AG09309 (cell line): ENCODE results near the gene SCAF8.
"Not testable (repeated sequence)": the region's sequence is repeated elsewhere in the genome, so short reads cannot be mapped to it uniquely, and the experiment has no call there.

Source experiments
- DNase-seq: peaks from one replicate; pipeline ENCODE4 v3.0.0-alpha.2; 2010; ENCODE audit warnings: low read depth
- H3K4me3 ChIP-seq: 2 replicates; pipeline ENCODE4 v1.5.1; 2011; ENCODE audit warnings: mild to moderate bottlenecking, low read depth, low read length, moderate library complexity; ENCODE audit not compliant: control insufficient read depth
- TF ChIP-seq, protein P1 (sequence below): IDR thresholded peaks from 2 replicates; pipeline ENCODE4 v1.5.1; 2011; ENCODE audit warnings: mild to moderate bottlenecking, low read depth, low read length, inconsistent platforms; ENCODE audit not compliant: insufficient read depth, control insufficient read depth; ENCODE audit errors: missing control alignments

The SCAF8 gene

DNA sequence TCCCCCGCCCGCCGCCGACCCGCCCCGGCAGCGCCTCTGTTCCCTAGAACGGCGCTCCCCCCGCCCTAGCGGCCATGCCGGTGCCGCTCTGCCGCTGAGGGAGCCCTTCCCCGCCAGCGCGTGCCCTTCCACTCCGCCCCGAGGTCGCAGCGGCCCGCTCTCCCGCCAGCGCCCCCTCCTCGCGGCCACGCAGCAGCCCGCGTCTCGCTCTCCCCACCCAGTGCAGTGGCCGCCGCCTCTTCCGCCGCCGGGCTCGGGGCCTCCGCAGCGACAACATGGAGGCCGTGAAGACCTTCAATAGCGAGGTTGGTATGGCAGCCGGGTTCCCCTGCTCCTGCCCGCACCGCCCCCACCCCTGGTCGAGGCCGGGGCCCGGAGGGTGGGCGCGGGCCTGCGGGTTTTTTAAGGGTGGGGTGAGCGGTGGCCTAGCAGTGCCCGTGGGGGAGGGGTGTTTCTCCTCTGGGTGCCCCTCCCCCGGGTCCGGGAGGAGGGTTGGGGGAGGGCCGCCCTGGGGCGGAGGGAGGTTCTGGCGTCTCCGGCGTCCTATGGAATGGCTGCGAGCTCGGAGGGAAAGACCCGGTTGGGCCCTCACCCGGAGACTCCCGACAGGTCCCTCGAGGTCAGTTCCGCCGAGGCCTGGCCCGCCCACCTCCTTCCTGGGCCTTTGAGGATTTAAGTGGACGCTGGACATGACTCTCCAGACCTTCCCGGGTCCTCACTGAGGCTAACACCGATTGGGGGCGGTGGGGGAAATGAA lies 588 bp downstream of the SCAF8 start:
- TF ChIP-seq, protein P1, sequence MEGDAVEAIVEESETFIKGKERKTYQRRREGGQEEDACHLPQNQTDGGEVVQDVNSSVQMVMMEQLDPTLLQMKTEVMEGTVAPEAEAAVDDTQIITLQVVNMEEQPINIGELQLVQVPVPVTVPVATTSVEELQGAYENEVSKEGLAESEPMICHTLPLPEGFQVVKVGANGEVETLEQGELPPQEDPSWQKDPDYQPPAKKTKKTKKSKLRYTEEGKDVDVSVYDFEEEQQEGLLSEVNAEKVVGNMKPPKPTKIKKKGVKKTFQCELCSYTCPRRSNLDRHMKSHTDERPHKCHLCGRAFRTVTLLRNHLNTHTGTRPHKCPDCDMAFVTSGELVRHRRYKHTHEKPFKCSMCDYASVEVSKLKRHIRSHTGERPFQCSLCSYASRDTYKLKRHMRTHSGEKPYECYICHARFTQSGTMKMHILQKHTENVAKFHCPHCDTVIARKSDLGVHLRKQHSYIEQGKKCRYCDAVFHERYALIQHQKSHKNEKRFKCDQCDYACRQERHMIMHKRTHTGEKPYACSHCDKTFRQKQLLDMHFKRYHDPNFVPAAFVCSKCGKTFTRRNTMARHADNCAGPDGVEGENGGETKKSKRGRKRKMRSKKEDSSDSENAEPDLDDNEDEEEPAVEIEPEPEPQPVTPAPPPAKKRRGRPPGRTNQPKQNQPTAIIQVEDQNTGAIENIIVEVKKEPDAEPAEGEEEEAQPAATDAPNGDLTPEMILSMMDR: no peak
- DNase-seq: peak; percentile 80

DNA sequence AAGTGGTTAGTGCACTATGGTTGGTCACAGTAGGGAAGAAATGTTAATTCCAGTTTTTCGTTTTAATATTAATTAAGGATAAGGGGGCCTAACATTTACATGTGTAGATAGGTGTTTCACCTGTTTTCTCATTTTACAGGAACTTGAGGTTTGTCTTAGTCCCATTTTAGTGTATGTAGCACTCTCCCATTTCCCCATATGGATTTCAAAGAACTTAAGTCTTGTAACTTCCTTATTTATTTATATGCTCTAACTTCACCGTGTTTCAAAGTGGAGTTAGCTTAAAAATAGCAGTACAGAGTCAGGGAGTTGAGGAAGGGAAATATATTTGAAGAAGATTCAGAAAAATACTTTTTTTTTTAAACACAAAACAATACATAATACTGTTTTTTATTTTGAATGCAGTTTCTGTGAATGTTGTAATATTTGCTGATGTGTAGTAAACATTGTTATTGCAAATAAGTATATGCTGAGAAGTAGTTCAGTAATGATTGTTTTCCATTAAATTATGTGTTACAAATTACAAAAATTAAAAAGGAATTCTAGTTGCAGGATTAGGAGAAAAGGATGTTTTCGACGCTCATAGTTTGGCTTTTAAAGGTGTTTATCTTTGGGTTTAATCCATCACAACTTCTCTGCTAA lies 3.5 kb downstream of the SCAF8 start:
- TF ChIP-seq, protein P1: no peak
- no peak for DNase-seq
- no peak overlapping the region for H3K4me3 ChIP-seq

More for the DNA sequence above, 588 bp downstream of the SCAF8 start:
- peak overlapping the region; percentile 92 for H3K4me3 ChIP-seq

DNA sequence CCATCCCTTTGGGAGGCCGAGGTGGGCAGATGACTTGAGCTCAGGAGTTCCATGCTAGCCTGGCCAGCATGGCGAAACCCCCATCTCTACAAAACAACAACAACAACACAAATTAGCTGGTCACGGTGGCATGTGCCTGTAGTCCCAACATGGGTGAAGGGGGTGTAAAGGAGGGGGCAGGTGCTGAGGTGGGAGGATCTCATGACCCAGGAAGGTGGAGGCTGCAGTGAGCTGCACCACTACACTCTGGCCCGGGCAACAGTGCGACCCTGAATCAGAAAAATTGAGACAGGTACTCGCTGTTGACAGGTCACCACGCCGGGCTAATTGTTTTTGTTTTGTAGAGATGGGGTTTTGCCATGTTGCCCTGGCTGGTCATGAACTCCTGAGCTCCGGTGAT lies 4.2 kb downstream of the SCAF8 start:
- H3K4me3 ChIP-seq: no peak overlapping the region
- TF ChIP-seq, protein P1: no peak
- DNase-seq: no peak

DNA sequence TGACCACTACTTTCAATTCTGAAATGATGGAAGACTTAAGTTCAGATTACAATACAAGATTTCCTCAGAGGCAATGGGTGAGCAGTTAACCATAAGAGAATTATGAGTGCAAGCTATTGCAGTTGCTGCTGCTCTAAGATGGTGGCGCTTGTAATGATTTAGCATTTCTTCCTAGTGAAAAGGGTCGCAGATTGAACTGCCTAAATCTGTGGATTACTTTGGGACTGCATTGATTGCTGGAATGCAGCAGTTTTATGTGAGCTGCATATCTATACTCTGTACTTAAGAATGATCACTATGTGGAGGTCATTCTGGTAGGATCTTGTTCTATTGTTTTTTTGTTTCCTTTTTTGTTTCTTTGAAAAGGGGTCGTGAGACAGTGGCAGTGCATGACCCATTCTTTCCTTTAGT lies 5.3 kb downstream of the SCAF8 start:
- TF ChIP-seq, protein P1: no peak
- H3K4me3 ChIP-seq: no peak overlapping the region
- DNase-seq: no peak

DNA sequence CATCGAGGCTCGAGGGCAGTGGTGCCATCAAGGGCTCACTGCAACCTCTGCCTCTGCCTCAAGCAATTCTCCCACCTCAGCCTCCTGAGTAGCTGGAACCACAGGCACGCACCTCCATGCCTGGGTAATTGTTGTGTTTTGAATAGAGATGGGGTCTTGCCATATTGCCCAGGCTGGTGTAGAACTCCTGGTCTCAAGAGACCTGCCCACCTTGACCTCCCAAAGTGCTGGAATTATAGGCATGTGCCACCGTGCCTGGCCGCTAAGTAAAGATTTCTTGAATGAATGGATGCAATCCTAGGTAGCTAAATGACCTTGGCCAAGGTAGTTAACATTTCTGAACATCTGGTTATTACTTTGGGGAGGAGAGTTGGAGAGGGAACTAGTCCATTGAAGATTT lies 7.4 kb downstream of the SCAF8 start:
- TF ChIP-seq, protein P1: no peak
- DNase-seq: no peak

DNA sequence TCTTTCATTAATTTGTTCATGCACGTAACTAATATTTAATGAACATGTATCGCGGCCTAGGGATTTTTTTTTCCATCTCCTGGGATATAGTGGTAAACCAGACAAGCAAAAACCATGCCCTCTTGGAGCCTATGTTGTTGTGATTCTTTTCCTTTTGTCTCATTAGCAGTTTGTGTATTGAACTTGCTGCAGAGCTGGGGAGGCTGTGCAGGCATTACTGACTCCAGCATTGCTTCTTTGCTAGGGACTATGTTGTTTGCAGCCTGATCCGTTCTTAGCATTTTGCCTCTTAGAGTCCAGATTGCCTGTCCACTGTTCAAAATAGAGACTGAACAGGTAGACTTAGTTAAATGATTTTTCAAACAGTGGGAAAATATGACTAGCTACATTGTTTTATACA lies 9.7 kb downstream of the SCAF8 start:
- no peak for DNase-seq
- TF ChIP-seq, protein P1: no peak
- H3K4me3 ChIP-seq: no peak overlapping the region

More for the DNA sequence above, 7.4 kb downstream of the SCAF8 start:
- H3K4me3 ChIP-seq: no peak overlapping the region

DNA sequence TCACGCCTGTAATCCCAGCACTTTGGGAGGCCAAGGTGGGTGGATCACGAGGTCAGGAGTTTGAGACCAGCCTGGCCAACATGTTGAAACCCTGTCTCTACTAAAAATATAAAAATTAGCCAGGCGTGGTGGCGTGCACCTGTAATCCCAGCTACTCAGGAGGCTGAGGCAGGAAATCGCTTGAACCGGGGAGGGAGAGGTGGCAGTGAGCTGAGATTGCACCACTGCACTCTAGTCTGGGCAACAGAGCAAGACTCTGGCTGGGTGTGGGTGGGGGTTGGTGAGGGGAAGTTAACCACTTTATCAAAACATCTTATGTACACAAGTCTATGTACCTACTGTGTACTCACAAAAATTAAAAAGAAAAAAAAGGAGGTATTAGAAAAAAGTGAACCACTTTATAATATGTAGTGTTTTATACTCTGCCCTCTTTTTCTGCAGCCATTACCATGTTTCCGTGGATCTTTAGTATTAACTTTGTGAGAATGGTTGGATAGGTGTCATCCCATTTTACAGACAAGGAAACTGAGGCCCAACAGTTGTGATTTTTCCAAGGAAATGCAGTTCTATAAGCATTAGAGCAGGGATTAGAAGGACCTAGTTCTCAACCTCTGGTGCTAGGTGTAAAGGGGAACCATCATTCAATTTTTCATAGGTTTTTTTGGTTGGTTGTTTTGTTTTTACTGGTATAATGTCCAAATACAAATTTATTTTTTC lies 11.0 kb downstream of the SCAF8 start:
- DNase-seq, H3K4me3 ChIP-seq: not testable (repeated sequence)
